Kasumi-1 (cell line): Measurements from ENCODE around the gene KIAA0040.

Experiments used
- DNase-seq, 2 experiments: peaks; one replicate each; lab custom pipeline; 2025; lab: John Stamatoyannopoulos, UW

KIAA0040 gene

GRCh38 chr1:175192630-175193526, at the start of gene KIAA0040:
TSS of gene KIAA0040 (minus strand) at chr1:175192776. CDS start at chr1:175161013, 31,763 bp downstream.
- no peak for DNase-seq

GRCh38 chr1:175237389-175237788, 44.8 kb upstream of the KIAA0040 start:
- DNase-seq: no peak

GRCh38 chr1:175234639-175235038, 42.1 kb upstream of the KIAA0040 start:
- DNase-seq: no peak

GRCh38 chr1:175232335-175232734, 39.8 kb upstream of the KIAA0040 start:
- no peak for DNase-seq

- DNase-seq: no peak
These were observed 33.2 kb upstream of the KIAA0040 start for GRCh38 chr1:175225805-175226129.

GRCh38 chr1:175222296-175222938, 29.8 kb upstream of the KIAA0040 start:
- DNase-seq: no peak

GRCh38 chr1:175221557-175222175, 29.1 kb upstream of the KIAA0040 start:
- no peak for DNase-seq

GRCh38 chr1:175220853-175221556, 28.4 kb upstream of the KIAA0040 start:
- DNase-seq: no peak

- peak in 1 of 2 experiments; percentile 11 for DNase-seq
These were observed 27.2 kb upstream of the KIAA0040 start for GRCh38 chr1:175219774-175220173.

GRCh38 chr1:175218786-175219434, 26.3 kb upstream of the KIAA0040 start:
- DNase-seq: no peak

- no peak for DNase-seq
These were observed 25.4 kb upstream of the KIAA0040 start for GRCh38 chr1:175217721-175218531.

GRCh38 chr1:175216444-175216843, 23.9 kb upstream of the KIAA0040 start:
- no peak for DNase-seq

GRCh38 chr1:175211656-175212055, 19.1 kb upstream of the KIAA0040 start:
- no peak for DNase-seq

GRCh38 chr1:175210744-175211143, 18.2 kb upstream of the KIAA0040 start:
- DNase-seq: no peak

- DNase-seq: peak in 1 of 2 experiments; percentile 60
These were observed 16.9 kb upstream of the KIAA0040 start for GRCh38 chr1:175209493-175209921.

- peak; percentile 71 to 80 for DNase-seq
These were observed 16.4 kb upstream of the KIAA0040 start for GRCh38 chr1:175208773-175209492.

- no peak for DNase-seq
These were observed 15.4 kb upstream of the KIAA0040 start for GRCh38 chr1:175207971-175208370.

GRCh38 chr1:175206687-175207086, 14.1 kb upstream of the KIAA0040 start:
- DNase-seq: no peak

- no peak for DNase-seq
These were observed 11.8 kb upstream of the KIAA0040 start for GRCh38 chr1:175204330-175204729.

- no peak for DNase-seq
These were observed 11.0 kb upstream of the KIAA0040 start for GRCh38 chr1:175203570-175204068.
